Measurements from ENCODE around the gene L3HYPDH. TPM values are rescaled to one million over a fixed set of nuclear protein-coding genes. Genes with fewer than 3 reads are reported as not detected.
"Not testable (repeated sequence)": the region's sequence is repeated elsewhere in the genome, so short reads cannot be mapped to it uniquely, and the experiment has no call there.

The L3HYPDH gene
- total RNA-seq, 1 donor from 2014 or later, result 19.5 TPM

DNA sequence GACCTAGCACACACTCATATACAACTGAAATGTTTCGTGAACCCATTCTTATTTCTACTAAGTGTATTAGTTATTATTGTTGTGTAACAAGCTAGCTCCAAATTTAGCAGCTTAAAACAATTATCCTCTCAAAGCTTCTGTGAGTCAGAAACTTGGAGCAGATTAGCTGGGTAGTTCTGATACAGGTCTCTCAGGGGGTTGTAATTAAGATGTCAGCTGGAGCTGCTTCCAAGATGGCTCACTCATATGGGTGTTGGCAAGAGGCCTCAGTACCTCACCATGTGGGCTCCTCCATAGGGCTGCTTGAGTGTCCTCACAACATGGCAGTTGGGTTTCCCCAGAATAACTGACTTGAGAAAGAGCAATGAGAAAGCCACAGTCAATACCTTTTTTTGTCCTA is 28.8 kb downstream of the L3HYPDH start:
- no peaks in the 10 kb centered on the region for H3K27me3 ChIP-seq
- H3K4me3 ChIP-seq, result no peak overlapping the region
- intact Hi-C loops (cut with DNase I), result no loop called here
- TF ChIP-seq, protein P1, sequence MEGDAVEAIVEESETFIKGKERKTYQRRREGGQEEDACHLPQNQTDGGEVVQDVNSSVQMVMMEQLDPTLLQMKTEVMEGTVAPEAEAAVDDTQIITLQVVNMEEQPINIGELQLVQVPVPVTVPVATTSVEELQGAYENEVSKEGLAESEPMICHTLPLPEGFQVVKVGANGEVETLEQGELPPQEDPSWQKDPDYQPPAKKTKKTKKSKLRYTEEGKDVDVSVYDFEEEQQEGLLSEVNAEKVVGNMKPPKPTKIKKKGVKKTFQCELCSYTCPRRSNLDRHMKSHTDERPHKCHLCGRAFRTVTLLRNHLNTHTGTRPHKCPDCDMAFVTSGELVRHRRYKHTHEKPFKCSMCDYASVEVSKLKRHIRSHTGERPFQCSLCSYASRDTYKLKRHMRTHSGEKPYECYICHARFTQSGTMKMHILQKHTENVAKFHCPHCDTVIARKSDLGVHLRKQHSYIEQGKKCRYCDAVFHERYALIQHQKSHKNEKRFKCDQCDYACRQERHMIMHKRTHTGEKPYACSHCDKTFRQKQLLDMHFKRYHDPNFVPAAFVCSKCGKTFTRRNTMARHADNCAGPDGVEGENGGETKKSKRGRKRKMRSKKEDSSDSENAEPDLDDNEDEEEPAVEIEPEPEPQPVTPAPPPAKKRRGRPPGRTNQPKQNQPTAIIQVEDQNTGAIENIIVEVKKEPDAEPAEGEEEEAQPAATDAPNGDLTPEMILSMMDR (IDR thresholded peaks at IDR 0.05), result no peak
- H3K9me3 ChIP-seq, result no peaks in the 10 kb centered on the region
- DNase-seq, result no peak
- H3K27ac ChIP-seq, result no peak overlapping the region
- no peaks in the 10 kb centered on the region for H3K4me1 ChIP-seq
- no peak for ATAC-seq
- H3K36me3 ChIP-seq, result no peaks in the 10 kb centered on the region

DNA sequence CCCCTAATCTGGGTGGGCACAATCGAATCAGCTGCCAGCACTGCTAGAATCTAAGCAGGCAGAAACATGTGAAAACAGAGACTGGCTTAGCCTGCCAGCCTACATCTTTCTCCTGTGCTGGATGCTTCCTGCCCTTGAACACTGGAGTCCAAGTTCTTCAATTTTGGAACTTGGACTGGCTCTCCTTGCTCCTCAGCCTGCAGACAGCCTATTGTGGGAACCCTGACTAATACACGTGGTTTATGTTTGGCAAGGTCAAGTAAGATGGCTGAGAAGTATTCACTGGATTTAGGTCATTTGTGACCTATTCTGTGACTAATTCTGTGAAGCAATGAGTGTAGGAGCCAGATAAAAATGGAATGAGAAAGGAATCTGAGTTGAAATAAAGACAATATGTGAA is 30.1 kb downstream of the L3HYPDH start:
- DNase-seq (no peak), ATAC-seq (no peak)
- Histone ChIP-seq H3K4me3 (no peak overlapping the region), H3K9me3 (no peaks in the 10 kb centered on the region), H3K27ac (no peak overlapping the region), H3K36me3 (no peaks in the 10 kb centered on the region), H3K27me3 (no peaks in the 10 kb centered on the region), H3K4me1 (no peaks in the 10 kb centered on the region)
- TF ChIP-seq, protein P1 (IDR thresholded peaks at IDR 0.05), result no peak
- intact Hi-C loops (cut with DNase I), result no loop called here

DNA sequence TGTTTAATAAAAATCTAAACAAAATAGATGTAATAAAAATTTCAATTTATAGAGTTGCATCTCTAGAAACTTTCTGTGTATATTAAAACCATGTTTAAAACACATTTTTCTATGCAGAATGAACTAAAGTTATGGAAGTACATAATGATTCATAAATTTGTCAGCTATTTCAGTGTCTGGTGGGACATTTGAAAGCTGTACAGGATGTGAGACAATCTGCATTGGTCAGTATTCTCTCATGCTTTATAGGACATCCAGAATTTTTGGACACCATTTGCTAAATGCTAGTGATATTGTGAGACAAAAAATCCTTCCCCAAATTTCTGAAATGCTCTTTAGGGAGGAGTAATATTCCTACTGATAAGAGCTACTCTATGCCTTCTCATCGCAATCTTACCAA is 32.4 kb downstream of the L3HYPDH start:
- H3K4me3 ChIP-seq, result no peak overlapping the region
- no peaks in the 10 kb centered on the region for H3K27me3 ChIP-seq
- no peaks in the 10 kb centered on the region for H3K36me3 ChIP-seq
- H3K9me3 ChIP-seq, result no peaks in the 10 kb centered on the region
- ATAC-seq (no peak), DNase-seq (no peak)
- no peaks in the 10 kb centered on the region for H3K4me1 ChIP-seq
- H3K27ac ChIP-seq, result no peak overlapping the region
- intact Hi-C loops (cut with DNase I), result no loop called here
- TF ChIP-seq, protein P1 (IDR thresholded peaks at IDR 0.05), result no peak

GRCh38 chr14:59450716-59451115 is 33.5 kb downstream of the L3HYPDH start:
- no peaks in the 10 kb centered on the region for H3K9me3 ChIP-seq
- H3K36me3 ChIP-seq, result no peaks in the 10 kb centered on the region
- DNase-seq (no peak), ATAC-seq (no peak)
- no peaks in the 10 kb centered on the region for H3K4me1 ChIP-seq
- intact Hi-C loops (cut with DNase I), result no loop called here
- no peak overlapping the region for H3K4me3 ChIP-seq
- H3K27me3 ChIP-seq, result no peaks in the 10 kb centered on the region
- TF ChIP-seq, protein P1 (IDR thresholded peaks at IDR 0.05), result no peak
- H3K27ac ChIP-seq, result no peak overlapping the region

- ATAC-seq; intact Hi-C loops (cut with DNase I); H3K4me1 ChIP-seq; DNase-seq; H3K36me3 ChIP-seq; H3K27me3 ChIP-seq; H3K27ac ChIP-seq; H3K4me3 ChIP-seq; H3K9me3 ChIP-seq: not testable (repeated sequence)
These were observed 35.5 kb downstream of the L3HYPDH start for GRCh38 chr14:59448673-59449072.

DNA sequence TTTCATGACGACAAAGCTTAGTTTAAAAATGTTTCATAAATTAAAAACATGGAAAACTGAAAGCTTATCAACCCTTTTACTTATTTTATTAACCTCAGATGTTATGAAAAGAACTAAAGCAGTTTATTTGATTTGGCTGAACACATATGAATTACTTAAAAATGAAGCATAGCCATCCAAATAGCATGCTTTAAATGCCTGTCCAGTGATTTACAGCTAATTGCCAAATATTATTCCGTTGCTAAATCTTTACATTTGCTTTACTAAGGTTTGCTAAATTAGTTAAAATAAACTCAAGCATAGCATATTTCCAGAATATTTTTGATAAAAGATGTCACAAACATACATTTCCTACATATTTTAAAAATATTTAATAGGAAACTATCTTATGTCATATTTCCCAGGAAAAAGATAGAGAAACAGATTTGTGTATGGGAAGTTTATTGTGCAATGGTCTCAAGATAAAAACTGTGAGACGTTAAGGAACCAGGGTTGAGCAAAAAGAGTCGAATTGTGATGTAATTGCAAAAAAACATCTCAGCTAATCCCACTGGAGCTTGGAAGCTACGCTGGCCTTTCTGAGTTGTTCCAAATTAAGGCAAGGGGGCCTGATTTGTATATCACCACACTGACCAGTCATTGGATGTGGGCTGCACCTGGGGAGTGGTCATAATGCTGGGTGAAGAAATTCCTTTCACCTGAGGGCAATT is 44.8 kb downstream of the L3HYPDH start:
- Histone ChIP-seq H3K27ac (no peak overlapping the region), H3K36me3 (no peaks in the 10 kb centered on the region), H3K4me3 (no peak overlapping the region), H3K4me1 (peaks cover 4% of the 10 kb centered on the region), H3K27me3 (no peaks in the 10 kb centered on the region), H3K9me3 (no peaks in the 10 kb centered on the region)
- no peak for DNase-seq
- no peak for ATAC-seq
- TF ChIP-seq, protein P1 (IDR thresholded peaks at IDR 0.05), result no peak
- intact Hi-C loops (cut with DNase I), result no loop called here
